Measurements from ENCODE around the gene TACR3. TPM values are rescaled to one million over a fixed set of nuclear protein-coding genes. Genes with fewer than 3 reads are reported as not detected.
"Not testable (repeated sequence)": the region's sequence is repeated elsewhere in the genome, so short reads cannot be mapped to it uniquely, and the experiment has no call there.

The TACR3 gene
- not detected in 2 replicates for total RNA-seq

- DNase-seq (ENCODE audit: extremely low read depth, low read depth, low spot score) = no peak
Measured at GRCh38 chr4:103719830-103720207, at the start of gene TACR3. TSS of gene TACR3 (minus strand) at chr4:103719985. CDS start at chr4:103719675, 310 bp downstream.

DNA sequence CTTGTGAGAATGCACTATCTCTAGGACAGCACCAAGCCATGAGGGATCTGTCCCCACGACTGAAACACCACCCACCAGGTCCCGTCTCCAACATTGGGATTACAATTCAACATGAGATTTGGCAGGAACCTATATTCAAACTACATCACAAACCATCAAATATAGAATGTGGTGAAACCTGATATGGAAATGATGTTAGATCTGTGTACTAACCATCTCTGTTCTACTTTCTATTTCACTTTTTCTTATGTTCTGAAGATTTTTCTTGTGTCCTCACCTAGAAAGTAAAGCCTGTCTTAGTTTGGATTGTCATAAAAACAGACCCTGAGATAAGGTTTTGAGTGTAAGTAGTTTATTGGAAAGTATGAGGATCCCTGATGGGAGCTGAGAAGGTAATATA is 37.8 kb upstream of the TACR3 start:
- no peak for DNase-seq (ENCODE audit: extremely low read depth, low read depth, low spot score)

- no peak for DNase-seq (ENCODE audit: extremely low read depth, low read depth, low spot score)
Measured at GRCh38 chr4:103756741-103757140, 37.0 kb upstream of the TACR3 start.

DNA sequence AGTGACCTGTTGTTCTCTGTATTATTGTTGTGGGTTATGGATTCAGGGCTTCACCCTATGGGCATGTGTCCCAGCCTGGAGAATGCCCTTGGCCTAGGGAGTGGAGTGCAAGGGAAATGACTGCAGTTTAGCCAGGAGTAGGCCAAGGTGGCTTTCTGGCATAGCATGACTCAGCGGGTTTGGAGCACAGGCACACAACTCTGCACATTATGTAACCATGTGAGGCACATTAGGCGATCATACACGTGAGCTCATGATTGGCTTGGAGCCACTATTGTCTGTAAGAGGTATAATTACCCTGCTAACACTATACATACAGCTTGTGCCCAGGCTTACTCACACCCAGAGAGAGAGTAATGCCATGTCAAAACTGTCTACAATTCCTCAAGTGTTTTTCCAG is 35.1 kb upstream of the TACR3 start:
- peak; percentile 18 for DNase-seq (ENCODE audit: extremely low read depth, low read depth, low spot score)

- no peak for DNase-seq (ENCODE audit: extremely low read depth, low read depth, low spot score)
Measured at GRCh38 chr4:103753868-103754653, 34.3 kb upstream of the TACR3 start.

- DNase-seq (ENCODE audit: extremely low read depth, low read depth, low spot score) = not testable (repeated sequence)
Measured at GRCh38 chr4:103723150-103723549, 3.4 kb upstream of the TACR3 start.

- DNase-seq (ENCODE audit: extremely low read depth, low read depth, low spot score) = no peak
Measured at GRCh38 chr4:103721251-103721650, 1.5 kb upstream of the TACR3 start.

GRCh38 chr4:103720661-103721060 is 876 bp upstream of the TACR3 start:
- no peak for DNase-seq (ENCODE audit: extremely low read depth, low read depth, low spot score)

GRCh38 chr4:103719105-103719829 is 518 bp downstream of the TACR3 start:
- no peak for DNase-seq (ENCODE audit: extremely low read depth, low read depth, low spot score)

GRCh38 chr4:103692615-103693014 is 27.2 kb downstream of the TACR3 start:
- no peak for DNase-seq (ENCODE audit: extremely low read depth, low read depth, low spot score)

- no peak for DNase-seq (ENCODE audit: extremely low read depth, low read depth, low spot score)
Measured at GRCh38 chr4:103673983-103674382, 45.8 kb downstream of the TACR3 start.

- DNase-seq (ENCODE audit: extremely low read depth, low read depth, low spot score) = not testable (repeated sequence)
Measured at GRCh38 chr4:103666764-103667163, 53.0 kb downstream of the TACR3 start.

- no peak for DNase-seq (ENCODE audit: extremely low read depth, low read depth, low spot score)
Measured at GRCh38 chr4:103664436-103665075, 55.2 kb downstream of the TACR3 start.

DNA sequence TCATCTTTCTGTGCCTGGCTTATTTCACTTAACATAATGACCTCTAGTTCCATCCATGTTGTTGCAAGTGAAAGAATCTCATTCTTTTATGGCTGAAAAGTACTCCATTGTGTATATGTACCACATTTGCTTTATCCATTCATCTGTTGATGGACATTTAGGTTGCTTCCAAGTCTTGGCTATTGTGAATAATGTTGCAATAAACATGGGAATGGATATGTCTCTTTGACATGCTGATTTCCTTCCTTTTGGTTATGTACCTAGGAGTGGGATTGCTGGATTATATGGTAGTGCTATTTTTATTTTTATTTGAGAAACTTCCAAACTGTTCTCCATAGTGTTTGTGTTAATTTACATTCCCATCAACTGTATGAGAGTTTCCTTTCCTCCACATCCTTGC is 71.2 kb downstream of the TACR3 start:
- no peak for DNase-seq (ENCODE audit: extremely low read depth, low read depth, low spot score)

DNA sequence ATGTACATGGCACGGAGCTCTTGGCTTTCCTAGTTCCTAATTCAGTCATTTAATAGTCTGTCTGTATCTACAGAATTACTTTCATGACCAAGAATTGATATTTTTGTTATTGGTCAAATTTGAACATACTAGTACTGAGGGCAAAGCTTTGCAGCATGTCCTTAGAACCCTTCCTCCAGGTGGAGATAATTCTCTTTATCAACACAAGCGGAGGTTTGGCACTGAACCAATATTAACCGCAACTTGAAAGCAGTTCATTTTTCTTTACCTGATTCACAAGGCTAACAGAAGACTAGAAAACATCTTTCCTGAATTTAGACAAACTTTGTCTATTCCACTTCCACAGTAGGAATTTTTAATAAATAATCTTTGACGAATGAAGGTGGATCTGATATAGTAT is 73.8 kb downstream of the TACR3 start:
- DNase-seq (ENCODE audit: extremely low read depth, low read depth, low spot score) = no peak

- DNase-seq (ENCODE audit: extremely low read depth, low read depth, low spot score) = no peak
Measured at GRCh38 chr4:103634236-103634635, 85.5 kb downstream of the TACR3 start.

GRCh38 chr4:103626296-103626695 is 93.5 kb downstream of the TACR3 start:
- DNase-seq (ENCODE audit: extremely low read depth, low read depth, low spot score) = no peak

GRCh38 chr4:103591841-103592240 is 127.9 kb downstream of the TACR3 start:
- DNase-seq (ENCODE audit: extremely low read depth, low read depth, low spot score) = no peak

- DNase-seq (ENCODE audit: extremely low read depth, low read depth, low spot score) = no peak
Measured at GRCh38 chr4:103567591-103567990, 152.2 kb downstream of the TACR3 start.

DNA sequence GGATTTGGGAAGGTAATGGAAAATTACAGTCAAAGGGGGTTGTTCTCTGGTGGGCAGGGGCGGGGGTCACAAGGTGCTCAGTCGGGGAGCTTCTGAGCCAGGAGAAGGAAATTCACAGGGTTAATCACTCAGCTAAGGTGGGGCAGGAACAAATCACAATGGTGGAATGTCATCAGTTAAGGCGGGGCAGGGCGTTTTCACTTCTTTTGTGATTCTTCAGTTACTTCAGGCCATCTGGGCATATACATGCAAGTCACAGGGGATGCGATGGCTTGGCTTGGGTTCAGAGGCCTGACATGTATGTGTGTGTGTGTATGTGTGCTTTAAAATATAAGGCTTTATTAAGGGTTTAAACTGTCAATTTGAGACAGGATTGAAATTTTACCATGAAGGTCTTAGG is 160.6 kb downstream of the TACR3 start:
- DNase-seq (ENCODE audit: extremely low read depth, low read depth, low spot score) = not testable (repeated sequence)

Measured in glomerular endothelial cell (primary cell).